DND-41 (cell line): ENCODE results near the gene MRPL3.

Experiments
- CTCF ChIP-seq: IDR thresholded peaks from 2 replicates; pipeline ENCODE4 v1.5.1; 2012; ENCODE audit warnings: borderline replicate concordance, low read length, moderate library complexity, mild to moderate bottlenecking; ENCODE audit not compliant: poor library complexity, severe bottlenecking; ENCODE audit errors: extremely low read depth
- EZH2 ChIP-seq: IDR thresholded peaks from 3 replicates; pipeline ENCODE4 v1.6.1; 2012; ENCODE audit warnings: borderline replicate concordance, low read depth, mild to moderate bottlenecking, moderate library complexity, low read length, inconsistent platforms; ENCODE audit not compliant: severe bottlenecking

GRCh38 chr3:131535131-131535530 is 32.4 kb upstream of the MRPL3 start:
- TF ChIP-seq CTCF (no peak), EZH2 (no peak)
